GM19023 (cell line): Measurements from ENCODE around the gene TTF1.

Source experiments
- ATAC-seq: cut with Tn5 transposase; IDR thresholded peaks from one replicate; pipeline ENCODE4 v1.9.1; 2021; ENCODE audit warnings: mild to moderate bottlenecking, moderate library complexity; ENCODE audit not compliant: unreplicated experiment

TTF1 gene, protein sequence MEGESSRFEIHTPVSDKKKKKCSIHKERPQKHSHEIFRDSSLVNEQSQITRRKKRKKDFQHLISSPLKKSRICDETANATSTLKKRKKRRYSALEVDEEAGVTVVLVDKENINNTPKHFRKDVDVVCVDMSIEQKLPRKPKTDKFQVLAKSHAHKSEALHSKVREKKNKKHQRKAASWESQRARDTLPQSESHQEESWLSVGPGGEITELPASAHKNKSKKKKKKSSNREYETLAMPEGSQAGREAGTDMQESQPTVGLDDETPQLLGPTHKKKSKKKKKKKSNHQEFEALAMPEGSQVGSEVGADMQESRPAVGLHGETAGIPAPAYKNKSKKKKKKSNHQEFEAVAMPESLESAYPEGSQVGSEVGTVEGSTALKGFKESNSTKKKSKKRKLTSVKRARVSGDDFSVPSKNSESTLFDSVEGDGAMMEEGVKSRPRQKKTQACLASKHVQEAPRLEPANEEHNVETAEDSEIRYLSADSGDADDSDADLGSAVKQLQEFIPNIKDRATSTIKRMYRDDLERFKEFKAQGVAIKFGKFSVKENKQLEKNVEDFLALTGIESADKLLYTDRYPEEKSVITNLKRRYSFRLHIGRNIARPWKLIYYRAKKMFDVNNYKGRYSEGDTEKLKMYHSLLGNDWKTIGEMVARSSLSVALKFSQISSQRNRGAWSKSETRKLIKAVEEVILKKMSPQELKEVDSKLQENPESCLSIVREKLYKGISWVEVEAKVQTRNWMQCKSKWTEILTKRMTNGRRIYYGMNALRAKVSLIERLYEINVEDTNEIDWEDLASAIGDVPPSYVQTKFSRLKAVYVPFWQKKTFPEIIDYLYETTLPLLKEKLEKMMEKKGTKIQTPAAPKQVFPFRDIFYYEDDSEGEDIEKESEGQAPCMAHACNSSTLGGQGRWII

DNA sequence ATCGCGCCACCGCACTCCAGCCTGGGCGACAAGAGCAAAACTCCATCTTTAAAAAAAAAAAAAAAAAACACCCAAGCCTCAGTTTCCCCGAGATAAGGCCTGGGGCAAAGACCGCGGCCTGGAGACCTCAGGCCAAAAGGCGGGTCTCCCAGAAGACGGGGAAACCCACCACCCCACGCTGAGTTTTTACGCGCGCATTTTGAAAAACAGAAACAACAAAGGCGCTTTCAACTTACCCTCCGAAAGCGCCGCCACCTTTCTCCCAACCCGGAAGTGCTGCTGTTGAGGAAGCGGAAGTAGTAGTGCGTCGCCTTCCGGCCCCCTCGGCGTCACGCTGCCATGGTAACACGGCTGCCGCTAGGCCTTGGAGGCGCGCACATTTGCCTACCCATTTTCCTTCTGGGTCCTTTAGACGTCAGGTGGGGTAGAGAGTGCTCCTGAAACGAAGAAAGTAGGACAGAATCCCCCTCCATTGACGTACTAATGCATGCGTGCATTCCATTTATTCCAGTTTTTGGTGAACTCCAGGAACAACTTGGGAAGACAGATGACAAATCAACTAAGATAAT is at the start of gene TTF1:
Gene TTF1, minus strand, starts transcription at position 287 of the 569 bp plus-strand sequence. CDS start 4,019 bp downstream, outside the sequence.
- peak; percentile 82 for ATAC-seq

DNA sequence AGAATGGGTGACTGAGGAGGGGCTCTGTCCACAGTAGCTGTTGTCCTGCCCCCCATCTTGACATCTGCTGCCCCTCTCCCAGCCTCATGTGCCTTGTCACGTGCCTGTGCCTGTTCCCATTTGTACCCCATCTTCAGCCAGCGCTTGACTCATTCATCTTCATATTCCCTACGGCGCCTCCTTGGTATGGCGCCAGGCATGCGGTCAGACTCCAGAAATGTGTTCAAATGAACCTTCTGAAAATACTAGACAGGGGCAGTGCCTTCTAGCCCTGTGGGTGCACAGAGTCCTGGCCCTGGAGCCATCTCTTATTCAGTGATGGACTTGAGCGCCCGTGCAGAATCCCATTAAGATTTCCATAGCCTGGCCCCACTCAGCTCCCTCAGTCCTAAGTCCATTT is 49.6 kb upstream of the TTF1 start:
- ATAC-seq, result no peak

DNA sequence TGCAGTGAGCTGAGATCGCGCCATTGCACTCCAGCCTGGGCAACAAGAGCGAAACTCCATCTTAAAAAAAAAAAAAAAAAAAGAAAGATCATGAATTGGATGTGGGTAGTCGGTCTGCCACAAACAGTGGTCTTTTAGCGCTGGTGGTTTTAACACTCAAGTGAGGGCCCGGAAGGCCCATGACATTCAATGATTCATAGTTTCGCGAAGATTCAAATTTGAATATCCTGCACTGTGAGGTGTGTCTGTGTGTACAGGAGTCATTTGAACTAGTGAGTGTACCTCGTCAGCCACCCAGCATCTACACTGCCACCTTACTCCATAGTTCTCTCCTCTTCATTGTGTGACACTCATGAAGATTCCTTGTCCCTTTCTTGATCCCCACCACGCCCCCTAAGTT is 44.6 kb upstream of the TTF1 start:
- ATAC-seq, result no peak

DNA sequence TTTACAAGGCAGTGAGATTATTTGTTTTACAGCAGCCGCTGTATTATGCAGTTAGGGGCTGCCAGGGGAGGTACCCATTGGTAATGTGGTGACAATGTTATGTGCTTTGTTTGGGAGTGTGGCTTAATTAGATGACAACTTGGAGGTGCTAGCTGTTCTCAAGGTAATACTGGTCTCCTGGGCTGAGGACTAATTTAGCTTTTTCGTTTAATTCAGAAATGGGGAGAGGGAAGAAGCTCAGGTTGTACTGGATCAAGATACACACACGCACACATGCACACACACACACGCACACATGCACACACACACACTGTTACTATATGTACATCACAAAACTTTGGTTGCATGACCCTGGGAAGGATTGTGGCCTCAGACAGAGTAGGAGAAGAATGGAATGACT is 41.3 kb upstream of the TTF1 start:
- no peak for ATAC-seq

DNA sequence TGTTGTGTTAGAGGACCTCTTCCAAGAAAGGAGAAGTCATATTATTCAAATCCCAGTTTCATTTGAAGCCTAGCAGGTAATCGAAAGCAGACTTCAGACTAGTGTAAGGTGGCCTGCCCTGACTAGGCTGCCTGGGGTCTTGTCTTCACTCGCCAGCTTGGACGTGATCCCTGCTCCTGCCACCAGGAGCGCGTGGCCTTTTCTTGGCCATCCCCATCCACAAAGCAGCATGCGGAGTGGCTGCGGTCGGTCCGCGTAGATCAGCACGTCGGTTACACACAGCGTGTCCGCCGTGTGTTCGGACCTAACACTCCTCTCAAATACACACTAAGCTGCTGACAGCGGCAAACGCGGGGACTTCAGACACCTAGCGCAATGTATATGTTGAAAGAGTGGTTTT is 40.7 kb upstream of the TTF1 start:
- no peak for ATAC-seq

DNA sequence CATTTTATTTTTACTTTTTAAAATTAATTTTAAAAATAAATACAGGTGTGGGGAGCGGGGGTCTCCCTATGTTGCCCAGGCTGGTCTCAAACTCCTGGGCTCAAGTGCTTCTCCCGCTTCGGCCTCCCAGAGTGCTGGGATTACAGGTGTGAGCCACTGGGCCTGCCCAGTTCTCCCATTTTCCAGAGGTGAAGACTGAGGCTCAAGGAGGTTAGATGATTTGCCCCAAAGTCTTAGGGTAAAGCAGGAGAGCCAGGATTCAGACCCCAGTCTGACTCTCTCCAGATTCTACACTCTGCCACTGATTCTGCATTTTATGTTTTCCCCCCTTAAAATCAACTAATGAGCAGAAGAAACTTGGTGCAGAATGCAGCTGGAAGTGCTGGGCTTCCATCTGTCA is 40.2 kb upstream of the TTF1 start:
- no peak for ATAC-seq

DNA sequence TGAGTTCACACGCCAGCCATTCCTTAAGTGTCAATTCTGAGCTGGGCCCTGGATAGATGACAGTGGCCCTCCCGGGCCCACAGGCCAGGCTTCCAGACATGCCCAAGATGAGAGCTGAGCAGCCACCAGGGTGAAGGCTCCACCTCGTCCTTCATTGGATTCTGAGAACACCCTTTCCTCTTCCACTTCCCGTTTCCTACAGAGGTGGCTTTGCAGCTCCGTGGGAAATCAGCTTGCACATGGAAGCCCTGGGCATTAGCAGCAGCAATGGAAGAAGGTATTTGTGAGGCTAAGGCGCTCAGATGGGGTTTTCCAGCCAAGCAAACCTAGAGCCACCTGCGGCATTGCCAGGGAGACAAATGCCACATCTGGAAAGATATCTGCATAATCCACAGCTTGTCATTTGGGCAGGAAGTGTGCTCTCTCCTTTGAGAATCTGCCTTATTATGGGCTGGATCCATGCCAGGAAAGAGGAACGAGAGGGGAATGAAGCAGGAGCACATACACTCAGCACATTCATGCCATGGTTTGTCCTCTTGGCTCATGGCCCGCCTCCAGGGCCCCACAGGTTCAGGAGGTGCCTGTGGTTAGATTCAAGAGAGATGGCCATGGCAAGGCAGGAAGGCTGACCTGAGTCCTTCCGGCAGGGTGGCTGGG is 37.4 kb upstream of the TTF1 start:
- ATAC-seq, result no peak

DNA sequence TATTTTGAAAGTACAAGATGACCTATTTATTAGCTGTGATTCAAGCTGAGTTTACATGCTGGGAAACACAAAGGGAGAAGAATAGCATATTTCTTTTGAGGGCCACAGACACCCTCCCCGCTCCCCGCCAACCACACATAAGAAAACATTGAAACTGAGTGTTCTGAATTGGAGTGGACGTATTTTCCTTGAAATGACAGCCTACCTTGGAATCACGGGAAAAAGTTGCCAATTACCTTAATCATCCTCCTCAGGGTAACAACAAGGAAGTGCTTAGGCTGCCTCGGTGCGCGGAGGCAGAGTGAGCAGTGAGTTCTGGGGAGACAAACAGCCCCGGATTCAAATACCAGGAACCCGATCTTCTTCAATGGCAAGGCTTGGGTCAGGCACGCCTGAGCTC is 34.8 kb upstream of the TTF1 start:
- ATAC-seq, result no peak

DNA sequence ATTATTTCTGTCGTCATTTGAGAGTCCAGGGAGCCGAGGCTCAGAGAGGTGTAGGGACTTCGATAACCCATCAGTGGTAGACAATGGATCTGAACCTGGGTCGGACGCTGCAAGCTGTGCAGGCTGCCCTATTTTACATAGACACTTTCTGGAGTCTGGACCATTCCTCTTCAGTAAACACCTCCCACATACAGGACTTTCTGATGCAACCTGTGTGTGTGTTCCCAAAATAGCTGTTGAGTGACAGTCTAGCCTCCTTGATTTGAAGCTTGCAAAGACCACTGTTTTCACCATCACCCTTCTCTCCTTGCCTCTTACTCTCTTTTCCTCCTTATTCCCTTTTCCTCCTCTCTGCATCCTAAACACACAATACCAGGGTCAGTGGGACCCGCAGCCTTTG is 34.1 kb upstream of the TTF1 start:
- ATAC-seq, result no peak

DNA sequence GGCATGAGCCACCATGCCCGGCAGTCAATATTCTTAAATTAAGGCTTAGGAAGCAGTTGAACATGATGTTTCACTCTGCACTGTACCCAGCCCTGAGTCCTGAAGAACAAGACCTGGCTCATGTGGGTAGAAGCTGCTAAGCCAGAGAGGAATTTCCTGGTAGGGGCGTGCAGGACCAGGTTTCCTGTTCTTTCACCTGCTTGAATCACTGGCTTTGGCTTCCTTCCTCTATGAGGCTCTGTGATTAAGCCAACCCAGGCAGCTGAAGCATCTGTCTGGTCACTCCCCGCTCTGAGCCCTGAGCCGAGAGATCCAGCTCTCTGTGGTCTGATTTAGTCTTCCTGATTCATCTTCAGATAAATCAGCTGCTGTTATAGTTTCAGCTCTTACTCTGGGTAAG is 32.5 kb upstream of the TTF1 start:
- ATAC-seq, result no peak

DNA sequence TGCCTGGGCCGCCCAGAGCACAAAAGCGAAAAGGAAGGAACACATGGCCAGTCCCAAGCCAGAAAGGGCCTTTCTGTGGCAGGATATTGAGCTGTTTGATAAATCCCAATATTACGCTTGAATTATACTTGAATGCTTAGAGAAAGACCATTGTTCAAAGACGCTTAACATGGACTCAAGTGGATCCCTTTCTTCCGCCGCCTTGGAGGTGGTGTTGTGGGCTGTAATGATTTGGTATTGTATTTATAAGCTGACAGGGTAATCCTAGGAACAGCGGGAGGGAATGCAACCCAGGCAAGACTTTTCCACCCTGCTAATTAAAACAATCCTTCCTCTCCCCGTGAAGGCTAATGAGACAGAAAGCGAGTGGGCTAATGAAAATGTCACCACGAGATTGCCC is 28.2 kb upstream of the TTF1 start:
- ATAC-seq, result no peak

DNA sequence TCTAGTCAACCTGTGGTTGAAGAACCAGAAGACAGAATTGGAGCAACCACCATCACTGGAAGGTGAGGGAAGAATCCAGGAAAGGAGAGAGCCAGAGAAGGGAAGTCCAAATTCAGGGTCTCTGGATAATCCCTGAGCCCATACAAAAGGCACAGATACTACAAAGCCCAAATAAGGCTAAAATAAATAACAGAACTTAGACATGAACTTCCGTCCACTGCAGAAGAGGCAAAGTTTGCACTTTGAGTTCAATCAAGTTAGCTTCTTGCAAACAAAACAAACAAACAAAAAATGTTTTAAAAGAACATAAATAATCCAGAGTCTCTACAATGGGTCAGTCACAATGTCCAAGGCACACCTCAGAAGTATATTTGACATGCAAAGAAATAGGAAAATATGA is 24.4 kb upstream of the TTF1 start:
- ATAC-seq, result no peak

DNA sequence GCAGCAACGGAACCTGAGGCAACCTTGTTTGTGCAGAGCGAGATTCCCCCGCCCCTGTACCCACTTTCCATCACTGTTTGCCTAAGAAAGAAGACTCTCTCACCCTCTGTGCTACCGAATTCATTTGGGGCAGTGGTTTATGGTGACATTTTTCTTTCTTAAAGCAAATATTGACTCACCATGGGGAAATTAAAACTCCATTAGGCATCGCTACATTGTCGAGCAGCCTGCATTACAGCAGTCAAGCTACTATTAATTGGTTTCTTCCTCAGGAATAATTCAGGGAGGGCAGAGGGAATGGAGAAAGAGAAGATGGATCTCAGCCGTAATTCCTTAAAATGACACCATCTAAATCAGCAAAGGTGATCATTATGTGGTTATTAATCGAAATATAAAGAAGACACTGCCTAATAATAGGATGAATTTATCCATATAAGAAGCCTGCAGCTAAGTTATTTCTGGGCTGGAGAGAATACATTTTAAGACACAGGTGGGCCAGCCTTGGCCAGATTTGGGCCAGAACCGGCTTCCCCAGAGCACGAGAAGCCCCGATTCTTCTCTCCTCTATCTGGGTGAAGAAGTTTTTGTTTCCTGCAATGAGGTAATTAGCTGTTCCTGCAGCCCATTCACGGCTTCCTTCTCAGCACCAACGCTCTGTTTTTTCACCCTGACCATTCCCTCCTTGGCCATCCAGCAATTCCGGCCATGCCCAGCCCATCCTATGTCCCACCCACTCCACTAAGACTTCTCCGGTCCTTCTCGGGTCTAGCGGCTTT is 20.2 kb upstream of the TTF1 start:
- ATAC-seq, result no peak

DNA sequence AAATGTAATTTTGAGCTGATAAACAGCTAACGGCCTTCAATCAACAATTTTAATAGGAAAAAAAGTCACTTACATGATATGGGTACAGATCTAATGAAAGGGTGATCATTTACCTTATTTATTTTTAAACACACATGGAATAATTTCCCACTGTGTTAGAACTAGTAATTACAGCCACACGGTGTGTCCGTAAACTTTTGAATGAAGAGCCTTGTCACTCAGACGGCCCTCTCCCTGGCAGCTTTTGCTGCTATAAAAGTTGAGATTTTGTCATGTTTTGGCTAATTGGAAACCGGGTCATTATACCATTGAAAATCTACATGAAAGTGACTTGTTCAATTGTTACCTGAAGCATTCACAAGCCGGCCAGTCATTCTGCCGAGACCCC is 19.0 kb upstream of the TTF1 start:
- no peak for ATAC-seq

DNA sequence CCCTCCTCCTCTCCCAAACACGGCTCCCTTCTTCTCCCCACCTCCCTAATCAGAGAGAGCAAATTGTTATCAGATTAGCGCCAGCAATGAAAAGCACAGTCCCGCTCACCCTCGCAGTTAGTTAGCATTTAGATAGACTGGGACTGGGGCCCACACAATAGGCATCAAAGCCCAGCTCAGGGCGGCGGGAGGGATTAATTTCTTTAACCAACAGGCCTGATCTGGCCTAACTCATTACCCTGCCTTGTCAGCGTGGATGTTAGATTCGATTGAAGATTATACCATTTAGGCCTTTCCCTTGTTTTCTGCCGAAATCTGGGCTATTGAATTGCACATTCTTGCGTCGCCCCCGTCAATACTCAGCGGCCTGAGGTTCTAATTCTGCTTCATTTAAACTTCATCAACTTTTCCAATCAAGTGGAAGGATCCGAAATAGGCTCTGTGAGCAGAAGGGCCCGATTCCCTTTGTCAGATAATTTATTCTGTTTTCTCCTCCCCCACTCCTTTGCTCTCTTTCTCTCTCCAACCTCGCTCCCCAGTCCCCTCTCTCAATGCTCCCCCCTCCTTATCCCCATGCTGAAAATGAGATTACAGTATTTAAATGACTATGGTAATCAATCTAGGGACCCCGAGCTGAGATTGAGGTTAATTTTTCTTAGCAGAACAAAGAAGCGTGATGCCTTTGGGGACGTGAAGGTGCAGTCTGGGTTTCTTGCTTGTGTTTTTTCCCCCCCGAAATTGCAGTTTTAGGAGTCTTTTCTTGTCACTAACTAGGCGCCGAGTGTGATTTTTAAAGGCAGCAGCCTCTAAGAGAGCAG is 18.4 kb upstream of the TTF1 start:
- ATAC-seq, result no peak

DNA sequence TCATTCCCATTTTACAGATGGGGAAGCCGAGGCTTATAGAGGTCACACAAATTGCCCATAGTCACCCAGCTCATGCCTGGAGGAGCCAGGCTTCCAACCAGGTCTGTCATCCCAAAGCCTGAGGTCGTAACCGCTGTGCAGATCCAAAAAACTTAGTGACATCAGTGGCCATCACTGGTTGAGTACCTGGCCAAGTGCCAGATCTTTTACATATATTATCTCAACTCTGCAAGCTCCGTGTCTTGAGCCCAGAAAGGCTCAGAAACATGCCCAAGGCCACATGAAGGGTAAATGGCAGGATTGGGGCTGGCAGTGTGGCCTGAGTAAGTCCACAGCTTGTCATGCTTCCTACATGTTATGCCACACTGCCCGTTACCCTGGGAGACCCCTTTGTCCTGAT is 16.9 kb upstream of the TTF1 start:
- no peak for ATAC-seq

DNA sequence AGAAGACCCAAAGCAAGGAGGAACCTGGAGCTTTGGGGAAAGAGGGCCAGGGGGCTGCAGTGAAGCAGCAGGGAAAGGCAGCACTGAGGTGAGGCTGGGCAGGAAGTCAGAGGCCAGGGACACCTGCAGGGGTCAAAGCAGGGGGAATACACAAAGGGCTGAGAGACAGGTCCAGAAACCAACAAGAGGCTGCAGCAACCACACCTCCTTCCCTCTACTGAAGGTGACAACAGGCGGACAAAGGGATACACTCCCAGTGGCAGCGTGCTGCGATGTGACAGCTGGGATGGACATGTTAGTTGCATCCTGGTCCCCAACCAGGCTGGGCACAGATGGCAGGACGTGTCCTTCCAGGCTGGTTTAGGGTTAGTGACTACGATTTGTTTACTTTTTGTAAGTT is 15.9 kb upstream of the TTF1 start:
- ATAC-seq, result no peak

DNA sequence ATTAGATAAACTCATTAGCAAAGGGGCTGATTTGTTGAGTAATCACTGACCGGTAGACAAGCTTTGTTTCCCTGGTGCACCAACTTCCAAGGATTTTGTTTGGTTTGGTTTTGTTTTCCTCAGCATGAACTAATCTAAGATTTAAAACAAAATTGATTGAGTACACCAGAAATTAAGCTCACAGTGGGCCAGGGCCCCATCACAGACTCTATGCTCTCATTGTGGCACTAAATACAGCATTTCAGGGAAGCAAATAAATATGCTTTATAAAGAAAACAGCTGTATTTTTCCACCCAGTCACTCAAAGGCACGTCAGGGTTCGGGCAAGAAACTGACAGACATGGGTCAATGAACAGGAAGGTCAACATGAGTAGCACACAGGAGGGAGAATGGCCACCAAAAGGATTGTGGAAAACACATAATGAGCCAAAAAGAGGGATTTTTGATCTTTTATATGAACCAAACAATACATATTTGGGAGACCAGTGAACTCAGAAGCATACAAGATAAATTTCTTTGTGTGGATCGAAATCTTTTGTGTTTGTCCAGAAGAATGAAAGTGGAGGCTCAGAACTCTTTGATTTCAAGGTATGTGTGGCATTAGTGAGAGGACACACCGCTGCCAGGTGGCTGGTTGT is 12.2 kb upstream of the TTF1 start:
- ATAC-seq, result no peak

DNA sequence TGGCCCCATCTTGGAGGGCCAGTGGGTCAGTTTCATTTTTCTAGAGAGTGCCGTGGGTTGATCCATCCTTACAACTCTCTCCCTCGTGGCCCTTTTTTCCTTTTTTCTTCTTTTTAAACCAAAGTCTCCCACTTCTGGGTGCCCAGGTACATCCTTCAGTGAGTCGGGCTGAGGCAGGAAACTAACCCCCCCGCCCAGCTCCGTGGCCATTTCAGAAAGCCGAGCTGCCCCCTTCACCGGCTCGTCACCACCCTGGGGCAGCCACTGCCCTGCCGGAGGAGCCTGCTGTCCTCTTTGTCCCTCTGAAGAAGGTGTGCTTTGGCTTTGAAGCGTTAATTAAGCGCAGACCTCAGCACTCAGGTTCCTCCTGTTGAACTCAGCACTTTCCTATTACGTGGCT is 8.5 kb upstream of the TTF1 start:
- no peak for ATAC-seq
